HEK293 (cell line): ENCODE results near the gene ATP8A2.

ENCODE experiments used
- OVOL3 ChIP-seq: fragments of 450-650 bp; formaldehyde crosslinking; IDR thresholded peaks from 2 replicates; pipeline ENCODE4 v1.5.1; 2016; ENCODE audit warnings: missing biosample characterization, missing genetic modification characterization
- ZFP41 ChIP-seq: fragments of 450-650 bp; formaldehyde crosslinking; IDR thresholded peaks from 2 replicates; pipeline ENCODE4 v1.5.1; 2016; ENCODE audit warnings: missing biosample characterization, missing genetic modification characterization, borderline replicate concordance
- ZIC2 ChIP-seq: fragments of 450-650 bp; formaldehyde crosslinking; IDR thresholded peaks from 2 replicates; pipeline ENCODE4 v1.5.1; 2016; ENCODE audit warnings: missing biosample characterization, missing genetic modification characterization
- ZNF155 ChIP-seq: fragments of 450-650 bp; formaldehyde crosslinking; IDR thresholded peaks from 2 replicates; pipeline ENCODE4 v1.5.1; 2016; ENCODE audit warnings: missing biosample characterization, missing genetic modification characterization
- ZNF596 ChIP-seq: fragments of 450-650 bp; IDR thresholded peaks from 2 replicates; pipeline ENCODE4 v1.5.0; 2018; ENCODE audit warnings: missing biosample characterization, mild to moderate bottlenecking, missing genetic modification characterization, moderate library complexity
- ZNF654 ChIP-seq: fragments of 450-650 bp; formaldehyde crosslinking; IDR thresholded peaks from 2 replicates; pipeline ENCODE4 v1.5.1; 2016; ENCODE audit warnings: low read depth, missing biosample characterization, missing genetic modification characterization
- ZNF658 ChIP-seq: fragments of 450-650 bp; formaldehyde crosslinking; IDR thresholded peaks from 2 replicates; pipeline ENCODE4; 2016; ENCODE audit warnings: missing biosample characterization, missing genetic modification characterization
- ZNF792 ChIP-seq: fragments of 450-650 bp; formaldehyde crosslinking; IDR thresholded peaks from 2 replicates; pipeline ENCODE4 v1.5.1; 2016; ENCODE audit warnings: missing biosample characterization, missing genetic modification characterization
- TF ChIP-seq, protein P1 (sequence below): fragments of 450-650 bp; formaldehyde crosslinking; IDR thresholded peaks from 2 replicates; pipeline ENCODE4 v1.5.1; 2016; ENCODE audit warnings: missing biosample characterization, missing genetic modification characterization
- TF ChIP-seq, protein P2 (sequence below): fragments of 450-650 bp; formaldehyde crosslinking; IDR thresholded peaks from 2 replicates; pipeline ENCODE4 v1.5.1; 2016; ENCODE audit warnings: missing biosample characterization, missing genetic modification characterization

DNA sequence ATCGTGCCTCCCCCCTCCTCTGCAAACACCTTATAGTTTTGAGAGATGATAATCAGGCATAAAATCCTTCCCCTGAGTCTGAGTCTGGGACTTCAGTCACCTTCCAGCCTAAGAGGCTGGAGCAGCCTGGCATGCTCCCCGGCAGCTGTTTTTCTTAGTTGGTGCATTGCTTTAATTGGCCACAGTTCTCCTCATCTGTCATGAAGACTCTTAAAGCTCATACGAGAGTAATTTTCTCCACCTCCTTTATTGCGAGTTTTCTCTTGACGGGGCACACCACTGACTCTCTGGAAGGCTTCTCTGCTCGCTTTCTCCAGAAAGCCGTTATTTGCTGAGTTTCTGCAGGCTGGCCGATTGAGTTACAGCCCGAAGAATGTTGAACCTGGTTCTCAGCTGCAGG is 310.5 kb downstream of the ATP8A2 start:
- TF ChIP-seq, protein P1, sequence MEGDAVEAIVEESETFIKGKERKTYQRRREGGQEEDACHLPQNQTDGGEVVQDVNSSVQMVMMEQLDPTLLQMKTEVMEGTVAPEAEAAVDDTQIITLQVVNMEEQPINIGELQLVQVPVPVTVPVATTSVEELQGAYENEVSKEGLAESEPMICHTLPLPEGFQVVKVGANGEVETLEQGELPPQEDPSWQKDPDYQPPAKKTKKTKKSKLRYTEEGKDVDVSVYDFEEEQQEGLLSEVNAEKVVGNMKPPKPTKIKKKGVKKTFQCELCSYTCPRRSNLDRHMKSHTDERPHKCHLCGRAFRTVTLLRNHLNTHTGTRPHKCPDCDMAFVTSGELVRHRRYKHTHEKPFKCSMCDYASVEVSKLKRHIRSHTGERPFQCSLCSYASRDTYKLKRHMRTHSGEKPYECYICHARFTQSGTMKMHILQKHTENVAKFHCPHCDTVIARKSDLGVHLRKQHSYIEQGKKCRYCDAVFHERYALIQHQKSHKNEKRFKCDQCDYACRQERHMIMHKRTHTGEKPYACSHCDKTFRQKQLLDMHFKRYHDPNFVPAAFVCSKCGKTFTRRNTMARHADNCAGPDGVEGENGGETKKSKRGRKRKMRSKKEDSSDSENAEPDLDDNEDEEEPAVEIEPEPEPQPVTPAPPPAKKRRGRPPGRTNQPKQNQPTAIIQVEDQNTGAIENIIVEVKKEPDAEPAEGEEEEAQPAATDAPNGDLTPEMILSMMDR (tag by site-specific recombination), result no peak
- TF ChIP-seq ZNF155 (tag by site-specific recombination) (no peak), ZNF658 (tag by site-specific recombination) (no peak), ZNF654 (tag by site-specific recombination) (no peak), ZFP41 (tag by site-specific recombination) (no peak), ZNF792 (tag by site-specific recombination) (no peak), OVOL3 (tag by site-specific recombination) (no peak), ZIC2 (tag by site-specific recombination) (no peak), ZNF596 (no peak)
- TF ChIP-seq, protein P2, sequence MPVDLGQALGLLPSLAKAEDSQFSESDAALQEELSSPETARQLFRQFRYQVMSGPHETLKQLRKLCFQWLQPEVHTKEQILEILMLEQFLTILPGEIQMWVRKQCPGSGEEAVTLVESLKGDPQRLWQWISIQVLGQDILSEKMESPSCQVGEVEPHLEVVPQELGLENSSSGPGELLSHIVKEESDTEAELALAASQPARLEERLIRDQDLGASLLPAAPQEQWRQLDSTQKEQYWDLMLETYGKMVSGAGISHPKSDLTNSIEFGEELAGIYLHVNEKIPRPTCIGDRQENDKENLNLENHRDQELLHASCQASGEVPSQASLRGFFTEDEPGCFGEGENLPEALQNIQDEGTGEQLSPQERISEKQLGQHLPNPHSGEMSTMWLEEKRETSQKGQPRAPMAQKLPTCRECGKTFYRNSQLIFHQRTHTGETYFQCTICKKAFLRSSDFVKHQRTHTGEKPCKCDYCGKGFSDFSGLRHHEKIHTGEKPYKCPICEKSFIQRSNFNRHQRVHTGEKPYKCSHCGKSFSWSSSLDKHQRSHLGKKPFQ, result no peak
